Uterus (tissue), 4 donors: ENCODE data around the gene UMODL1. TPM values are rescaled to one million over a fixed set of nuclear protein-coding genes. Genes with fewer than 3 reads are reported as not detected.
A peak's percentile ranks its signal among the peaks of the same experiment; 100 is the strongest.

Experiments
- DNase-seq, 2 donors: peaks; one replicate each; pipeline ENCODE4 v3.0.0-alpha.2; 2019 to 2020
- H3K27ac ChIP-seq, 2 donors: fragments of 200-600 bp; sonication (generic); 1 replicate in 1 of 2; 2 replicates in 1 of 2; pipeline ENCODE4 v1.5.1; 2016 to 2018
- H3K27me3 ChIP-seq, 2 donors: fragments of 200-600 bp; sonication (generic); one replicate each; pipeline ENCODE4 v1.5.1; 2018 to 2019; ENCODE audit warnings: control low read depth in 1 of 2
- H3K36me3 ChIP-seq, 2 donors: fragments of 200-600 bp; sonication (generic); one replicate each; pipeline ENCODE4 v1.5.1; 2019; ENCODE audit warnings: control low read depth in 1 of 2
- H3K4me1 ChIP-seq, 2 donors: fragments of 200-600 bp; sonication (generic); one replicate each; pipeline ENCODE4 v1.5.1; 2018 to 2019; ENCODE audit warnings: control low read depth in 1 of 2
- H3K4me3 ChIP-seq, 2 donors: fragments of 200-600 bp; sonication (generic); 1 replicate in 1 of 2; 2 replicates in 1 of 2; pipeline ENCODE4 v1.5.1; 2018 to 2019; ENCODE audit warnings: mild to moderate bottlenecking in 1 of 2
- H3K9me3 ChIP-seq, 2 donors: fragments of 200-600 bp; sonication (generic); one replicate each; pipeline ENCODE4 v1.5.1; 2019; ENCODE audit warnings: control low read depth in 1 of 2
- CTCF ChIP-seq, 4 experiments: fragments of 200-600 bp in 2 of 4; fragments of 450-650 bp in 2 of 4; sonication (generic) in 2 of 4; IDR thresholded peaks; one replicate each; pipeline ENCODE4 v1.5.1; 2016 to 2019; ENCODE audit warnings: antibody characterized with exemption in 4 of 4, mild to moderate bottlenecking in 2 of 4, moderate library complexity in 1 of 4
- POLR2A ChIP-seq, 2 donors: fragments of 450-650 bp; IDR thresholded peaks; one replicate each; pipeline ENCODE4 v1.6.1; 2016; ENCODE audit warnings: antibody characterized with exemption in 2 of 2, mild to moderate bottlenecking in 1 of 2, moderate library complexity in 1 of 2
- intact Hi-C: fragments of 100-400 bp; cut with DNase I; formaldehyde crosslinking; loops from one replicate; pipeline ENCODE4 v1.15.1; 2023; ENCODE audit warnings: low total_unique reads
- total RNA-seq, 4 donors: library from RNA; depleted of rRNA in 3 of 4; stranded (reverse); fragments of >200 nt in 3 of 4; gene quantifications; one replicate each; pipeline versions ENCODE4 v1.1.0 to v1.2.4, GENCODE V29; 2014 to 2023
- donor health status: DM: yes; HTN: yes; CAD: no.

UMODL1 gene
- total RNA-seq, 4 donors from 2014 or later, result not detected

DNA sequence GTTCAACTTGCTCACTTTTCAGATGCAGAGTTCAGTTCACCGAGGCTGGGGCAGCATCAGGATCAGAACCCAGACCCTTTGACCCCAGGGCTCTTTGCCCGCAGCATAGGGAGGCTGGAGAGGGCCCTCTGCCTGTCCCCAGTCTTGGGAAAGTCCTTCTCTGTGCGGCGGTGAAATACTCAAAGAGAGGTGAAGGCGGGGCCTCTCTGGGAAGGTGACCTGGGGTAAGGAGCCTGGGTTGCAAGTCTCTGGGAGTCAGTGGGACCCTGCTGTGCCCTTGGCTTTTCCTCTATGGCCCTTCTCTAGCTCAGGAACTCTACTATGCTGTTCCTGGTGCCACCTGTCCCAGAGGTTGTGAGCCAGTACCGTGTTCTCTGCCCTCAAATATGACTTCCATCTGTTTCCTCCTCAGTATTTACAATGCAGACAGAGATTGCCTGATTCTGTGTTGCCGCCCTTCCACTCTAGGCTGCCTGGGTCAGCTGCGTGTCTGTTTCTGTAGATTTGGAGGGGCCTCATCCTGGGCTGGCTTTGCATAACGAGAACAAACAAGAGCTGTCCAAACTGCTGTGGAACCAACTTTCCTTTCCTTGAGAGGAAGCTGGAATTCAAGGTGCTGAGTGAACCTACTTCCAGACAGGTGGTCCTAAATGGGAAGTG is 42.2 kb upstream of the UMODL1 start:
- no peaks in the 10 kb centered on the region for H3K4me1 ChIP-seq
- no peaks in the 10 kb centered on the region for H3K27me3 ChIP-seq
- TF ChIP-seq POLR2A (IDR thresholded peaks at IDR 0.05), result no peak
- TF ChIP-seq CTCF (IDR thresholded peaks at IDR 0.05), result no peak
- H3K27ac ChIP-seq, result peak overlapping the region; percentile 61
- no peaks in the 10 kb centered on the region for H3K36me3 ChIP-seq
- H3K4me3 ChIP-seq, result no peak overlapping the region
- no peaks in the 10 kb centered on the region for H3K9me3 ChIP-seq
- DNase-seq, result no peak
- intact Hi-C loops, result no loop called here

DNA sequence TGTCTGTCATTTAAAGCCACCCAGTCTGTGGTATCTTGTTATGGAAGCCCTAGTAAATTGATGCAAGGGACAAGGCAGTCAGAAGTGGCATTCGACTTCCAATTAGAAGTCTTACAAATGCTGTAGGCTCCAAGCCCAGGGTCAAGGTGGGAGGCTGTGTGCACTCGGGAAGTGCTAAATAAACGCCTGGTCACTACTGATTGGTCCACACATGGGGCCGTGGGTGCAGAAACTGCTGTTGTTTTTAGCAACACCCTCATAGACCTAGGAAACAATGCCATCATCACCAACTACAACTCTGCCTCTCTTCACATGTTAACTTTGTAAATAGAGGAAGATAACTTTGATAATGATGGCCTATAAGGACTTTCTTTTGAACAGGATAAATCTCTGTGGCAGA is 40.8 kb upstream of the UMODL1 start:
- no peak overlapping the region for H3K27ac ChIP-seq

GRCh38 chr21:42031241-42031640 is 39.9 kb upstream of the UMODL1 start:
- no peak overlapping the region for H3K27ac ChIP-seq
- intact Hi-C loops, result no loop called here
- H3K27me3 ChIP-seq, result no peaks in the 10 kb centered on the region
- no peak for TF ChIP-seq CTCF (IDR thresholded peaks at IDR 0.05)
- TF ChIP-seq POLR2A (IDR thresholded peaks at IDR 0.05), result no peak
- no peaks in the 10 kb centered on the region for H3K4me1 ChIP-seq
- H3K9me3 ChIP-seq, result no peaks in the 10 kb centered on the region
- no peaks in the 10 kb centered on the region for H3K36me3 ChIP-seq
- DNase-seq, result no peak
- no peak overlapping the region for H3K4me3 ChIP-seq

More for the DNA sequence above, 40.8 kb upstream of the UMODL1 start:
- TF ChIP-seq CTCF (IDR thresholded peaks at IDR 0.05) (no peak), POLR2A (IDR thresholded peaks at IDR 0.05) (no peak)
- DNase-seq, result no peak
- Histone ChIP-seq H3K36me3 (no peaks in the 10 kb centered on the region), H3K4me3 (no peak overlapping the region), H3K27me3 (no peaks in the 10 kb centered on the region), H3K4me1 (no peaks in the 10 kb centered on the region), H3K9me3 (no peaks in the 10 kb centered on the region)
- intact Hi-C loops, result no loop called here

- Histone ChIP-seq H3K4me1 (no peaks in the 10 kb centered on the region), H3K27ac (no peak overlapping the region), H3K36me3 (no peaks in the 10 kb centered on the region), H3K4me3 (no peak overlapping the region), H3K9me3 (no peaks in the 10 kb centered on the region), H3K27me3 (no peaks in the 10 kb centered on the region)
- no peak for DNase-seq
- TF ChIP-seq CTCF (IDR thresholded peaks at IDR 0.05), result no peak
- no peak for TF ChIP-seq POLR2A (IDR thresholded peaks at IDR 0.05)
- intact Hi-C loops, result no loop called here
Observed at GRCh38 chr21:42031816-42032215, 39.3 kb upstream of the UMODL1 start.

DNA sequence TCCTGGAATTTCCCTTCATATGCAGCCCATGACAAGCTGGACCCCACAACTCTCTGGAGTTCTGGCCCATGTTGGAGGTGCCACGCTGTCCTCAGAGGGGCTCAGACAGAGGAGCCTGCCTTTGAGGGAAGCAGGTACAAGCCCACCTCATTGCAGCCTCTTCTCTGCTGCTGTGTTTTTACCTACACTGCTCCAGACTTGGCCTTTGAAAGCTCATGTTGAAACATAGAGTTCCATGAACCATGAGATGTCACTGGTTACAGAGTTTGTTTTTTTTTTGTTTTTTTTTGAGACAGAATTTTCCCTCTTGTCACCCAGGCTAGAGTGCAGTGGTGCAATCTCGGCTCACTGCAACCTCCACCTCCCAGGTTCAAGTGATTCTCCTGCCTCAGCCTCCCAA is 38.9 kb upstream of the UMODL1 start:
- intact Hi-C loops, result no loop called here
- Histone ChIP-seq H3K27ac (no peak overlapping the region), H3K36me3 (no peaks in the 10 kb centered on the region), H3K9me3 (no peaks in the 10 kb centered on the region), H3K4me1 (no peaks in the 10 kb centered on the region), H3K4me3 (no peak overlapping the region), H3K27me3 (no peaks in the 10 kb centered on the region)
- TF ChIP-seq POLR2A (IDR thresholded peaks at IDR 0.05), result no peak
- TF ChIP-seq CTCF (IDR thresholded peaks at IDR 0.05), result no peak
- no peak for DNase-seq
